HG03571 (cell line): Measurements from ENCODE around the gene HTR6.

ENCODE experiments used
- ATAC-seq: cut with Tn5 transposase; IDR thresholded peaks from one replicate; pipeline ENCODE4 v1.9.1; 2021; ENCODE audit not compliant: unreplicated experiment

HTR6 gene

GRCh38 chr1:19715334-19716203 lies 50.9 kb downstream of the HTR6 start:
- ATAC-seq = no peak

DNA sequence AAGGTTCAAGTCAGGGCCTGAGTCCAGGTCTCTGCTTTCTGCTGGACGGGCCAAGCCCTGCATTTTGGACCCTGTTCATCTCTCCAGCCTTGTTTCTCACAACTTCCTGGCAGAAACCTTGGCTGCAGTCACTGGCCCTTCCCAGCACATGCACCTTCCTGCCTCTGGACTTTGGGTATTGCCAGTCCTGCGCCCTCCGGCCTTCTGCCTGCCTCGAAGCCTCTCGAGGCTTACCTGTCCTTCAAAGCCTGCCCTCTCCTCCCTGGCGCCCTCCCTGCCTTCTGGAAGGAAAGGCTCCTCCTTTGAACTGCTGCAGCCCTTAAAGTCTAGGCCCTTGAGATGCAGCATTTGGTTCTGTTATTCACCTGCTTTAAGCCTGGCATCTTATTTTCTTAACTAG lies 52.8 kb downstream of the HTR6 start:
- ATAC-seq = no peak

- no peak for ATAC-seq
Measured at GRCh38 chr1:19720174-19720573, 55.5 kb downstream of the HTR6 start.

GRCh38 chr1:19720973-19721372 lies 56.3 kb downstream of the HTR6 start:
- no peak for ATAC-seq

DNA sequence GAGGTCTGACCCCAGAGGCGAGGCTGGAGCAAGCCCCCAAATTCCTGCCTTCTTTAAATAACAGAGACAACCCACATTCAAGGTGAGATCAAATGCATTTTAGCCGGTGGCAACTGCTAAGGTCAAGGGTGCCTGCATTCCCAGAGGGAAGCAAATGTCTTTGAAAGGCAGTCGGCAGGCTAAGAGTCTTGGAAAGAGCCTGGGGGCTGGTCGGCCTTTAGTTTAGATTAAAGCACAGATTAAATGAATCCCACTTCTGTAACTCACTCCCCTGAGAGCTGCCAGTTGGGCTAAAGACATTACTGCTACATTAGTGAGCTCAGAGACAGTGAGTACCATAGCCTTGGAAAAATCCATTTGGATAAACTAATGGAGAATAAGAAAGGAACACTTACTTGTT lies 59.2 kb downstream of the HTR6 start:
- ATAC-seq = no peak

GRCh38 chr1:19725606-19726005 lies 60.9 kb downstream of the HTR6 start:
- no peak for ATAC-seq

DNA sequence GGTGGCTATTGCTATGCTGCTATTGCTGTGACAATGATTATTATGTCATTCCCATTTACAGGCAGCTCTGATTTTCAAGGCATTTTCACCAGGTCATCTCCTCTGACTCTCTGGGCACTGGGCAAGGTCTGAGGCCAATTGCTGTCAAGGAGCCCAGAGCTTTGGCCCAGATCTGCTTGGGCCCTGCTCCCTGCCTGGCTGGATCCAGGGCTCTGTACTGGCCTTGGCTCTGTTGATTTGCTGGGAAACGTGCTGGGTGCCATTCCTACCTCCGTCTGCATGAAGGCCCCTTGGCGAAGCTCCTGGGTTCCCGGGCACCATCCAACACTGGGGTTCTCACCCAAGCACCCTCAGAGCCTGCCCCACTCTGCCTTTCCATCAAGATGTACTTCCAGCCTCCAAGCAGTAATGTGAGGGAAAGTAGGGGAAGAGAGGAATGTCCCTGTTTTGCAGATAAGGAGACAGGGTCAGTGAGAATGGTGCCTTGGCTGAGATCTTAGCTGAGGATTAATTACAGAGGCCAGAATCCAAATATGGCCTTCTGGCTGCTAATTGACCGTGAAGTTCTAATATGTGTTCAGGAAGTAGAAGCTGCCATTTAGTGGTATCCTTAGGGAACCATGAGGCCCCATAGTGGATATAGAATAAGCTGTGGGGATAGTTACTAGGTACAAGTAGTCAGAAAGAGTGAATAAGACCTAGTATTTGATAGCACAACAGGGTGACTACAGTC lies 63.9 kb downstream of the HTR6 start:
- no peak for ATAC-seq

GRCh38 chr1:19730232-19730631 lies 65.6 kb downstream of the HTR6 start:
- ATAC-seq = no peak
